H4 (cell line): Measurements from ENCODE around the gene GEMIN4. TPM values are rescaled to one million over a fixed set of nuclear protein-coding genes. Genes with fewer than 3 reads are reported as not detected.
"Not testable (repeated sequence)": the region's sequence is repeated elsewhere in the genome, so short reads cannot be mapped to it uniquely, and the experiment has no call there.

Source experiments
- DNase-seq: peaks from one replicate; pipeline ENCODE4 v3.0.0-alpha.2; 2015; ENCODE audit warnings: low spot score
- total RNA-seq: library from RNA; depleted of rRNA; stranded (reverse); fragments of >200 nt; shearing (Covaris generic); gene quantifications from 2 replicates; pipeline ENCODE4 v1.2.3, GENCODE V29; 2014; rRNA removed

The GEMIN4 gene
- 10.8 and 17.5 TPM in 2 replicates for total RNA-seq

GRCh38 chr17:752002-752619 lies at the start of gene GEMIN4:
TSS of gene GEMIN4 (minus strand) at chr17:752264. CDS start at chr17:752142, 122 bp downstream.
- peak; percentile 87 for DNase-seq

GRCh38 chr17:801660-802059 lies 49.6 kb upstream of the GEMIN4 start:
- no peak for DNase-seq

GRCh38 chr17:800446-801242 lies 48.6 kb upstream of the GEMIN4 start:
- no peak for DNase-seq

GRCh38 chr17:799261-799660 lies 47.2 kb upstream of the GEMIN4 start:
- DNase-seq, result no peak

DNA sequence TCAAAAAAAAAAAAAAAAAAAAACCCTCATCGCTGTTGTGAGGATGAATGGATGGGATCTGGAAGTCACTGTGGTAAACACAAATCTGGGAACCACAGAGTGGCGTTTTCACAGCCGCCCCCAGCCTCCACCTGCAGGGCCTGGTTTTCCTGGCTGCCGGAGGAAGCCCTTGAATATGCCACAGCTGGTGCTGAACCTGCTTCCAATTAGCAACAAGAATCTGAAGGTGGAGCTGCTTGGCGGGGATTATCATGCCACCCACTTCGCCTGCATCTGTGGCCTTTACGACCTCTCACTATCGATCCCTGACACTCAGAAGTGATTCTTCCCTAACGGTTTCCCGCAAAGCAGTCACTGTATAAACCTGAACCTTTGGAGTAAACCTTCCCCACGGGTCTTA lies 46.2 kb upstream of the GEMIN4 start:
- DNase-seq, result no peak

- no peak for DNase-seq
Measured at GRCh38 chr17:797236-797840, 45.3 kb upstream of the GEMIN4 start.

DNA sequence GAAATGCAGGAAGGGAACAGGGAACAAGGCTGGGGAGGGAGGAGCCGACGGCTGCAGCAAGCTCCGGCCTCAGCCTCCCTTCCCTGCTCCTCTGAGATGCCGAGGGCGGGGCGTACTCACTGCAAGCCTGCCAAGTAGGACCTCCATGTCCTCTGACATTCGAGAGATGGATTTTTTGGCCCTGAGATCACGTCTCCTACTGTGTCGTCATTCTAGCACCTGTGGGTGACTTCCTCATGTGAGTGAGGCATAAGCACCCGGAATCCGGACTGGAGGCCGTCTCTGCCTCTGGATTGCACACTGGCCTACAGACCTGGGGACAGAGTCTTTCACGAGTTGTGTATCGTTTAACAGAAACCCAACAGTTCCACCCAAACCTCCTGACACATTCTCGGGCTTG lies 44.5 kb upstream of the GEMIN4 start:
- no peak for DNase-seq

- no peak for DNase-seq
Measured at GRCh38 chr17:795721-796120, 43.7 kb upstream of the GEMIN4 start.

GRCh38 chr17:795276-795675 lies 43.2 kb upstream of the GEMIN4 start:
- no peak for DNase-seq

GRCh38 chr17:794876-795275 lies 42.8 kb upstream of the GEMIN4 start:
- peak; percentile 79 for DNase-seq

DNA sequence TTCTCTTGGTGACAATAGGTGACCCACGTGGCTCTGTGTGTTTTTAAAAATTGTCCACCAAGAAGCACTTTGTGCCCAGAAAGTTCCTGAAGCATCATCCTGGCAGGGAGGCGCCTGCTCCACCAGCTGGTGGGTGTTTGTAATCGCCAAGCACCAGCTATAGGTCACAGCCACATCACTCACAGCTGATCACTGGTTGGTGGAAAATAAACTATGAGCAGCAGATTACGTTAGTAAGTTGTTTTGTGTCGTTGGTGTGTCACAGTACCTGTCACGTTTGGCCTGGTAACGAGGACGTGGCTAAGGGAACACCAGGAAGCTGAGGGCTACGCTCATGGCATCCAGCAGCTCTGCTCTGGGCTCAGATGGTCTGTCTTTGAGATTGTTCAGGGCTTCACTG lies 40.2 kb upstream of the GEMIN4 start:
- DNase-seq, result no peak

DNA sequence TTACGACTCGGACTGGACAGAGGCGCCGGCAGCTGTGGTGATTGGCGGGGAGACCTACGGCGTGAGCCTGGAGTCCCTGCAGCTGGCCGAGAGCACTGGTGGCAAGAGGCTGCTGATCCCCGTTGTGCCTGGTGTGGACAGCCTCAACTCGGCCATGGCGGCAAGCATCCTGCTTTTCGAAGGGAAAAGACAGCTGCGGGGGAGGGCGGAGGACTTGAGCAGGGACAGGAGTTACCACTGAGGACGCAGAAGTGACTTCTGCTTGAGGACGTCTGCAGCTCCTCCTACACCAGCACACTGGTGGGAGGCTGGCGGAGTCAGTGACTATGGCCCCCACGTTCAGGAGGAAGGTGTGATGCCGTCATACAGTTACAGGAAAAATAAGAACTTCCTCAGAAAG lies 39.8 kb upstream of the GEMIN4 start:
- DNase-seq, result no peak

DNA sequence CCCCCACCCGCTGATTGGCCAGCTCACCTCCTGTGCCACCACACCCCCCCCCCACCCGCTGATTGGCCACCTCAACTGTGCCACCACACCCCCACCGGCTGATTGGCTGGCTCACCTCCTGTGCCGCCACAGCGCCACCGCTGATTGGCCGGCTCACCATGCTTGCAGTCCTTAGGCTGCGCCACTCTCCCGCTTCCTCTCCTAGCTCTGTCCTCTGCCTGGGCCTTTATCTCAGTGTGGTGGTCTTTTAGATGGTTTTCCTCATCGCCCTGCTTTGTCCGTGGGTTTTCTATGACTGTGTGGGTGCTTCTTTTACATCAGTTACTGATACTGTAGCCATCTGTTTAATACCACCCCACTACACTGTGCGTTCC lies 38.8 kb upstream of the GEMIN4 start:
- DNase-seq, result not testable (repeated sequence)

DNA sequence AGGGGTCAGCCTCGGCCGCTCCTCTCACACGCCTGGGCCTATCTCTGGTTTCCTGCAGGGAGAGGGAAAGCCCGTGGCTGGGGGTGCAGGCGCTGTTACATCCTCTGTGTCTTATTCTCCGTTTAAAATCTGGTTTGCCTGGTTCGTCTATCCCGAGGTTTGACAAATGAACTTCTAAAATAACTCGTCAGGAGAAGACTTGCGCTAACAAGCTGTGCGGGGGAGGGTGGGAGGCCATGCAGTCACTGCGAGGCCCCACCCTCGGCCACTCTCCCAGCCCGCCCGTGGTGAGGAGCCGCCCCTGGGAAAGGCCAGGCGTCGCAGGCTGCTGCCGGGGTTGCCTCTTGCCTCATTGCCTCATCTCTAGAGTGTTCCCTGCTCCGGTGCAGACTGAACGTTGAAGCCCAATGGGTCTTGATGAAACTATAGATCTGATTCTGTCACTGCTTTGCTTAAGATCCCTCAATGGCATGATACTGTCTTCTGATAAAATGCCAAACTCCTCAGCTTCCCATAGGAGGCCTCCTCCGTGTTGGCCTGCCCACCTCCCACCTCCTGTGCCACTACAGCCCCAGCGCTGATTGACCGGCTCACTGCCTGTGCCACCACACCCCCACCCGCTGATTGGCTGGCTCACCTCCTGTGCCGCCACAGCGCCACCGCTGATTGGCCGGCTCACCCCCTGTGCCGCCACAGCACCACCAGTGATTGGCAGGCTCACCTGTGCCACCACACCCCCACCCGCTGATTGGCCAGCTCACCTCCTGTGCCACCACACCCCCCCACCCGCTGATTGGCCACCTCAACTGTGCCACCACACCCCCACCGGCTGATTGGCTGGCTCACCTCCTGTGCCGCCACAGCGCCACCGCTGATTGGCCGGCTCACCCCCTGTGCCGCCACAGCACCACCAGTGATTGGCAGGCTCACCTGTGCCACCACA lies 38.1 kb upstream of the GEMIN4 start:
- not testable (repeated sequence) for DNase-seq

GRCh38 chr17:789160-789840 lies 37.2 kb upstream of the GEMIN4 start:
- no peak for DNase-seq

- no peak for DNase-seq
Measured at GRCh38 chr17:788551-788950, 36.5 kb upstream of the GEMIN4 start.

- no peak for DNase-seq
Measured at GRCh38 chr17:787641-788221, 35.7 kb upstream of the GEMIN4 start.

- DNase-seq, result not testable (repeated sequence)
Measured at GRCh38 chr17:785901-786300, 33.8 kb upstream of the GEMIN4 start.

DNA sequence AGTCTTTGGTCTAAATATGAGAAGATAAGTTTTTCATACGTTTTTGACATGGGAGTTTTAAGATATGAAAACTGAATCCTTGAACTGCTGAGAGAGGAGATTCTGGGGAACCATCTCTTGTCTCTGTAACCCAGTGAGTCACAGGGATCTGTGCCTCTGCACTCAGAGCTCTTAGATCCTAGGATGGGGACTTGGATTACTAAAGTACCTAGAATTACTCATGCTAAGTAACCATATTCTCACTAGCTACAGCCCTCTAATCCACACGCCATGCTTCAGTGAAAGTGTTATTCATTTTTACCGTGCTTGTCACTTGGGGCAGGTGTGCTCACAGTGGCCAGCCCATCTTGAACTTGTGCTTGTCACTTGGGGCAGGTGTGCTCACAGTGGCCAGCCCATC lies 32.1 kb upstream of the GEMIN4 start:
- no peak for DNase-seq

DNA sequence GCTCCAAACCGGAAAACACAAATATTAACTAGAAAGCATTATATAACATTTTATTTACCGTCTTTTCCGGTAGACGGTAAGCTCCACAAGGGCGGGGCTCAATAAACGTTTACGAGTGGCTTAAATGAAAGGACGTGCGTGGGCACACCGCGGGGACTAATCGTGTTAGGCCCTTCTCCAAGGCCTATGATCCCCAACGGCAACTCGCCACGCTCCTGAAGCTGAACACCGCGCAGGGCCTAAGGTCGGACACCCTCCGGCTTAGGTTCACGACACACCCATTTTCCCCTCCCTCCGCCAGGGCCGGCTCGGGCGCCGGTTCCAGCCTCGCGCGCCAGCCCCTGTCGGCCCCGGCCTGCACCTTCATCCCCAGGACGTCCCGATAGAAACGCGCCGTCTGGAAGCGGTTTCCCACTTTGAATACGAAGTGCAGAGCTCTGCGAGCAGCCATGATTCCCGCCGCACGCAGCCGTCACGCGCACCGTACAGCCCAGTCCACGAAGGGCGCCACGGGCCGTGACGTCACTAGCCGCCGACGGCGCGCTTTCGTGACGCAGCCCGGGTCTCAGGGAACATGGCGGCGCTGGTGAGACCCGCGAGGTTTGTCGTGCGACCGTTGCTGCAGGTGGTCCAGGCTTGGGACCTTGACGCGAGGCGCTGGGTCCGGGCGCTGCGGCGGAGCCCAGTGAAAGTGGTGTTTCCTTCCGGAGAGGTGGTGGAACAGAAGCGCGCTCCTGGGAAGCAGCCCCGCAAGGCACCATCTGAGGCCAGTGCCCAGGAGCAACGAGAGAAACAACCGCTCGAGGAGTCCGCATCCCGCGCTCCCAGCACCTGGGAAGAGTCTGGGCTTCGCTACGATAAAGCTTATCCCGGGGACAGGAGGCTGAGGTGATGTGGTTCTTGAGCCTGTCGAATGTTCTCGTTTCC lies 30.0 kb upstream of the GEMIN4 start, which contains the start of the genes GLOD4 and MRM3:
TSS of gene GLOD4 (minus strand) at position 476 of the 927 bp plus-strand sequence. CDS start at position 451, 25 bp downstream.
TSS of gene MRM3 (plus strand) at position 549 of the 927 bp plus-strand sequence. CDS start at position 575, 26 bp downstream.
- DNase-seq, result peak; percentile 85
